Brain microvascular endothelial cell (primary cell): Measurements from ENCODE around the gene PRKCB.

ENCODE experiments used
- DNase-seq: peaks from one replicate; pipeline ENCODE4 v3.0.0-alpha.2; 2020
- H3K27ac ChIP-seq: fragments of 250-450 bp; sonication (Bioruptor Pico); 2 replicates; pipeline ENCODE4 v1.5.1; 2020; ENCODE audit warnings: mild to moderate bottlenecking, moderate library complexity
- H3K27me3 ChIP-seq: fragments of 250-450 bp; sonication (Bioruptor Pico); replicated peaks from 2 replicates; pipeline ENCODE4 v1.5.1; 2020; ENCODE audit warnings: mild to moderate bottlenecking
- H3K36me3 ChIP-seq: fragments of 250-450 bp; sonication (Bioruptor Pico); replicated peaks from 2 replicates; pipeline ENCODE4 v1.5.1; 2020; ENCODE audit warnings: mild to moderate bottlenecking
- H3K4me3 ChIP-seq: 2 replicates; pipeline ENCODE4 v1.5.1; 2011; ENCODE audit warnings: low read depth, mild to moderate bottlenecking, control low read depth, low read length, moderate library complexity
- CTCF ChIP-seq: IDR thresholded peaks from 2 replicates; pipeline ENCODE4 v1.5.1; 2011; ENCODE audit warnings: low read depth, mild to moderate bottlenecking, moderate library complexity, low read length, control low read depth, inconsistent platforms; ENCODE audit errors: missing control alignments
- in situ Hi-C: cut with HindIII; loops from 2 replicates; pipeline ENCODE4 v1.10.0; 2017; ENCODE audit warnings: low sequenced_read_pairs, low pct_ligation_motif_present

Gene PRKCB

GRCh38 chr16:24135624-24136565 lies 300.1 kb downstream of the PRKCB start:
- no peak overlapping the region for H3K4me3 ChIP-seq
- no peaks in the 10 kb centered on the region for H3K36me3 ChIP-seq
- in situ Hi-C loops: no loop called here
- no peaks in the 10 kb centered on the region for H3K27me3 ChIP-seq
- no peak for DNase-seq
- no peak overlapping the region for H3K27ac ChIP-seq
- TF ChIP-seq CTCF: no peak

- no peak overlapping the region for H3K27ac ChIP-seq
- no peak for TF ChIP-seq CTCF
- no peak for DNase-seq
- in situ Hi-C loops: no loop called here
- no peak overlapping the region for H3K4me3 ChIP-seq
- no peaks in the 10 kb centered on the region for H3K27me3 ChIP-seq
- no peaks in the 10 kb centered on the region for H3K36me3 ChIP-seq
Observed at GRCh38 chr16:24138024-24138423, 302.2 kb downstream of the PRKCB start.

- H3K4me3 ChIP-seq: no peak overlapping the region
- H3K27ac ChIP-seq: no peak overlapping the region
- no peaks in the 10 kb centered on the region for H3K36me3 ChIP-seq
- TF ChIP-seq CTCF: no peak
- H3K27me3 ChIP-seq: no peaks in the 10 kb centered on the region
- in situ Hi-C loops: no loop called here
- DNase-seq: no peak
Observed at GRCh38 chr16:24138575-24138974, 302.8 kb downstream of the PRKCB start.

GRCh38 chr16:24139282-24139681 lies 303.5 kb downstream of the PRKCB start:
- no peaks in the 10 kb centered on the region for H3K36me3 ChIP-seq
- in situ Hi-C loops: no loop called here
- TF ChIP-seq CTCF: no peak
- no peak overlapping the region for H3K27ac ChIP-seq
- H3K27me3 ChIP-seq: no peaks in the 10 kb centered on the region
- no peak for DNase-seq
- H3K4me3 ChIP-seq: no peak overlapping the region

- no peak overlapping the region for H3K4me3 ChIP-seq
- H3K27me3 ChIP-seq: no peaks in the 10 kb centered on the region
- in situ Hi-C loops: no loop called here
- no peaks in the 10 kb centered on the region for H3K36me3 ChIP-seq
- no peak overlapping the region for H3K27ac ChIP-seq
- TF ChIP-seq CTCF: no peak
- no peak for DNase-seq
Observed at GRCh38 chr16:24140730-24141129, 304.9 kb downstream of the PRKCB start.
